Activated CD4-positive, alpha-beta T cell treated with anti-CD3 and anti-CD28 coated beads for 36 hours (primary cell): ENCODE measurements around the gene CCDC136. TPM values are rescaled to one million over a fixed set of nuclear protein-coding genes. Genes with fewer than 3 reads are reported as not detected.

Experiments
- ATAC-seq: fragments of 200-7000 bp; cut with Tn5 transposase; one replicate; pipeline ENCODE4 v1.10.0; 2021; ENCODE audit warnings: mild to moderate bottlenecking, moderate library complexity
- CTCF ChIA-PET: fragments of 350-600 bp; sonication (Branson Sonifier 250); formaldehyde crosslinking; loops from one replicate; lab custom pipeline; 2021; ENCODE audit warnings: antibody characterized with exemption; lab: Charles Lee
- POLR2A ChIA-PET: fragments of 350-600 bp; sonication (Branson Sonifier 250); formaldehyde crosslinking; loops from one replicate; lab custom pipeline; 2021; ENCODE audit warnings: antibody characterized with exemption, inconsistent platforms; lab: Charles Lee
- DNase-seq: peaks from one replicate; pipeline ENCODE4 v3.0.0-alpha.2; 2020
- H3K27ac Mint-ChIP-seq: one replicate; pipeline ENCODE4 v1.8.0; 2021; ENCODE audit warnings: mixed read lengths
- H3K27me3 Mint-ChIP-seq: one replicate; pipeline ENCODE4 v1.8.0; 2021; ENCODE audit warnings: mixed read lengths
- H3K36me3 Mint-ChIP-seq: one replicate; pipeline ENCODE4 v1.8.0; 2021; ENCODE audit warnings: low read depth, mixed read lengths
- H3K4me1 Mint-ChIP-seq: one replicate; pipeline ENCODE4 v1.8.0; 2021; ENCODE audit warnings: mixed read lengths
- H3K4me3 Mint-ChIP-seq: one replicate; pipeline ENCODE4 v1.8.0; 2021; ENCODE audit warnings: mild to moderate bottlenecking, moderate library complexity, mixed read lengths
- H3K9me3 Mint-ChIP-seq: one replicate; pipeline ENCODE4 v1.8.0; 2021; ENCODE audit warnings: low read depth, mixed read lengths
- intact Hi-C, 2 experiments: fragments of 100-400 bp; cut with DNase I in 1 of 2; cut with micrococcal nuclease in 1 of 2; formaldehyde crosslinking; loops; one replicate each; pipeline versions ENCODE4 v1.14.2 to v1.15.1; 2022 to 2024; cut with DNase I, micrococcal nuclease
- total RNA-seq, 2 experiments: library from RNA; stranded (reverse); gene quantifications; one replicate each; pipeline ENCODE4 v1.2.3, GENCODE V29; 2021

CCDC136 gene
- total RNA-seq, 2 experiments from 2014 or later = 6.9 to 7.7 TPM

GRCh38 chr7:128847721-128848211 lies 56.0 kb downstream of the CCDC136 start:
- H3K27ac Mint-ChIP-seq = no peak overlapping the region
- no peak for DNase-seq
- ChIA-PET POLR2A (no interaction called here), CTCF (interaction anchor here (0.5 to 1.1 kb wide), 4 partner anchors 12 to 281 kb away, joined by 3 read pairs; no protein-coding TSS in a partner anchor)
- H3K36me3 Mint-ChIP-seq = no peaks in the 10 kb centered on the region
- no peaks in the 10 kb centered on the region for H3K4me1 Mint-ChIP-seq
- intact Hi-C loops = no loop called here
- no peak overlapping the region for H3K4me3 Mint-ChIP-seq
- H3K9me3 Mint-ChIP-seq = no peaks in the 10 kb centered on the region
- H3K27me3 Mint-ChIP-seq = no peaks in the 10 kb centered on the region
- no peak for ATAC-seq

- ATAC-seq (no peak), DNase-seq (no peak)
- H3K4me3 Mint-ChIP-seq = no peak overlapping the region
- no peaks in the 10 kb centered on the region for H3K4me1 Mint-ChIP-seq
- CTCF ChIA-PET = interaction anchor here (0.6 to 1.1 kb wide), 2 partner anchors 12 to 16 kb away, joined by 3 read pairs; no protein-coding TSS in a partner anchor
- POLR2A ChIA-PET = no interaction called here
- H3K9me3 Mint-ChIP-seq = no peaks in the 10 kb centered on the region
- no peaks in the 10 kb centered on the region for H3K27me3 Mint-ChIP-seq
- H3K36me3 Mint-ChIP-seq = no peaks in the 10 kb centered on the region
- no peak overlapping the region for H3K27ac Mint-ChIP-seq
- intact Hi-C loops = no loop called here
Observed at GRCh38 chr7:128848289-128849155, 56.8 kb downstream of the CCDC136 start.

GRCh38 chr7:128849156-128849515 lies 57.4 kb downstream of the CCDC136 start:
- no peaks in the 10 kb centered on the region for H3K27me3 Mint-ChIP-seq
- no peak for DNase-seq
- H3K9me3 Mint-ChIP-seq = no peaks in the 10 kb centered on the region
- H3K4me3 Mint-ChIP-seq = no peak overlapping the region
- no peak overlapping the region for H3K27ac Mint-ChIP-seq
- H3K4me1 Mint-ChIP-seq = no peaks in the 10 kb centered on the region
- intact Hi-C loops = no loop called here
- CTCF ChIA-PET = no interaction called here
- H3K36me3 Mint-ChIP-seq = no peaks in the 10 kb centered on the region
- POLR2A ChIA-PET = no interaction called here
- ATAC-seq = no peak

GRCh38 chr7:128849804-128850490 lies 58.2 kb downstream of the CCDC136 start:
- no peak for DNase-seq
- intact Hi-C loops = no loop called here
- Mint-ChIP-seq H3K4me1 (no peaks in the 10 kb centered on the region), H3K27me3 (no peaks in the 10 kb centered on the region), H3K36me3 (no peaks in the 10 kb centered on the region), H3K9me3 (no peaks in the 10 kb centered on the region), H3K27ac (no peak overlapping the region), H3K4me3 (no peak overlapping the region)
- CTCF ChIA-PET = no interaction called here
- no peak for ATAC-seq
- POLR2A ChIA-PET = interaction anchor here (0.5 kb wide), 1 partner anchor 204 kb away, joined by 6 read pairs; no protein-coding TSS in a partner anchor

GRCh38 chr7:128852537-128853254 lies 60.9 kb downstream of the CCDC136 start:
- Mint-ChIP-seq H3K4me1 (no peaks in the 10 kb centered on the region), H3K36me3 (no peaks in the 10 kb centered on the region), H3K27ac (no peak overlapping the region), H3K4me3 (no peak overlapping the region), H3K27me3 (no peaks in the 10 kb centered on the region), H3K9me3 (no peaks in the 10 kb centered on the region)
- ATAC-seq = no peak
- ChIA-PET POLR2A (no interaction called here), CTCF (no interaction called here)
- intact Hi-C loops = no loop called here
- DNase-seq = no peak

- no peak for ATAC-seq
Observed at GRCh38 chr7:128853799-128854198, 62.0 kb downstream of the CCDC136 start.

GRCh38 chr7:128854396-128854795 lies 62.6 kb downstream of the CCDC136 start:
- DNase-seq = no peak
- Mint-ChIP-seq H3K27ac (no peak overlapping the region), H3K4me3 (no peak overlapping the region), H3K9me3 (no peaks in the 10 kb centered on the region), H3K36me3 (no peaks in the 10 kb centered on the region), H3K4me1 (no peaks in the 10 kb centered on the region), H3K27me3 (no peaks in the 10 kb centered on the region)
- CTCF ChIA-PET = no interaction called here
- intact Hi-C loops = no loop called here
- no peak for ATAC-seq
- POLR2A ChIA-PET = no interaction called here

More at GRCh38 chr7:128853799-128854198, 62.0 kb downstream of the CCDC136 start:
- Mint-ChIP-seq H3K36me3 (no peaks in the 10 kb centered on the region), H3K27ac (no peak overlapping the region), H3K4me3 (no peak overlapping the region), H3K27me3 (no peaks in the 10 kb centered on the region), H3K9me3 (no peaks in the 10 kb centered on the region), H3K4me1 (no peaks in the 10 kb centered on the region)
- intact Hi-C loops = no loop called here
- no peak for DNase-seq
- ChIA-PET CTCF (no interaction called here), POLR2A (no interaction called here)

GRCh38 chr7:128855559-128855958 lies 63.8 kb downstream of the CCDC136 start:
- Mint-ChIP-seq H3K4me3 (no peak overlapping the region), H3K4me1 (no peaks in the 10 kb centered on the region), H3K27me3 (no peaks in the 10 kb centered on the region), H3K9me3 (no peaks in the 10 kb centered on the region), H3K36me3 (no peaks in the 10 kb centered on the region), H3K27ac (no peak overlapping the region)
- ATAC-seq (no peak), DNase-seq (no peak)
- ChIA-PET CTCF (no interaction called here), POLR2A (no interaction called here)
- intact Hi-C loops = no loop called here

- ATAC-seq (no peak), DNase-seq (no peak)
- H3K4me1 Mint-ChIP-seq = no peaks in the 10 kb centered on the region
- H3K9me3 Mint-ChIP-seq = no peaks in the 10 kb centered on the region
- ChIA-PET CTCF (interaction anchor here (0.6 kb wide), 1 partner anchor 493 kb away, joined by 4 read pairs; no protein-coding TSS in a partner anchor), POLR2A (no interaction called here)
- H3K4me3 Mint-ChIP-seq = no peak overlapping the region
- H3K27ac Mint-ChIP-seq = no peak overlapping the region
- intact Hi-C loops = no loop called here
- H3K36me3 Mint-ChIP-seq = no peaks in the 10 kb centered on the region
- H3K27me3 Mint-ChIP-seq = no peaks in the 10 kb centered on the region
Observed at GRCh38 chr7:128856001-128856718, 64.4 kb downstream of the CCDC136 start.

- ATAC-seq = no peak
- Mint-ChIP-seq H3K36me3 (no peaks in the 10 kb centered on the region), H3K27ac (no peak overlapping the region)
Observed at GRCh38 chr7:128858380-128859231, 66.8 kb downstream of the CCDC136 start.

More at GRCh38 chr7:128858380-128859231, 66.8 kb downstream of the CCDC136 start:
- Mint-ChIP-seq H3K9me3 (no peaks in the 10 kb centered on the region), H3K4me3 (no peak overlapping the region), H3K27me3 (no peaks in the 10 kb centered on the region), H3K4me1 (peaks cover 5% of the 10 kb centered on the region)
- CTCF ChIA-PET = no interaction called here
- POLR2A ChIA-PET = no interaction called here
- intact Hi-C loops = no loop called here
- DNase-seq = no peak
